Fibroblast of skin of left biceps (primary cell): Measurements from ENCODE around the gene NME7.
"Not testable (repeated sequence)": the region's sequence is repeated elsewhere in the genome, so short reads cannot be mapped to it uniquely, and the experiment has no call there.

Experiments used
- DNase-seq, 2 experiments: peaks; one replicate each; pipeline ENCODE4 v3.0.0-alpha.2; 2013; ENCODE audit warnings: low read depth in 2 of 2

Gene NME7

GRCh38 chr1:169367686-169368405 is at the start of gene NME7, which contains the start of gene BLZF1:
TSS of gene NME7 (minus strand) at chr1:169367797. CDS start at chr1:169367710, 87 bp downstream.
TSS of gene BLZF1 (plus strand) at chr1:169368195. CDS start at chr1:169369523, 1,328 bp downstream.
- peak; percentile 86 for DNase-seq

GRCh38 chr1:169414952-169415351 is 47.4 kb upstream of the NME7 start:
- no peak for DNase-seq

- not testable (repeated sequence) for DNase-seq
These were observed 40.7 kb upstream of the NME7 start for GRCh38 chr1:169408340-169408739.

- DNase-seq, result not testable (repeated sequence)
These were observed 35.0 kb upstream of the NME7 start for GRCh38 chr1:169402578-169402977.

- DNase-seq, result peak; percentile 20 to 34
These were observed 28.4 kb upstream of the NME7 start for GRCh38 chr1:169395955-169396354.

GRCh38 chr1:169392406-169392805 is 24.8 kb upstream of the NME7 start:
- DNase-seq, result no peak

- DNase-seq, result no peak
These were observed 22.7 kb upstream of the NME7 start for GRCh38 chr1:169390303-169390702.

- DNase-seq, result no peak
These were observed 19.8 kb upstream of the NME7 start for GRCh38 chr1:169387399-169387798.

GRCh38 chr1:169383449-169383848 is 15.9 kb upstream of the NME7 start:
- no peak for DNase-seq

GRCh38 chr1:169381162-169381561 is 13.6 kb upstream of the NME7 start:
- no peak for DNase-seq

- no peak for DNase-seq
These were observed 3.8 kb upstream of the NME7 start for GRCh38 chr1:169371404-169371803.

GRCh38 chr1:169368406-169368769 is 791 bp upstream of the NME7 start:
- no peak for DNase-seq

GRCh38 chr1:169367096-169367685 is 406 bp downstream of the NME7 start:
- DNase-seq, result no peak

GRCh38 chr1:169364948-169365347 is 2.6 kb downstream of the NME7 start:
- no peak for DNase-seq

GRCh38 chr1:169363046-169363730 is 4.4 kb downstream of the NME7 start:
- peak; percentile 78 to 82 for DNase-seq

GRCh38 chr1:169361281-169361680 is 6.3 kb downstream of the NME7 start:
- peak in 1 of 2 experiments; percentile 8 for DNase-seq

- no peak for DNase-seq
These were observed 7.2 kb downstream of the NME7 start for GRCh38 chr1:169360415-169360814.

GRCh38 chr1:169348383-169349036 is 19.1 kb downstream of the NME7 start:
- DNase-seq, result peak; percentile 17 to 27

GRCh38 chr1:169347688-169348382 is 19.8 kb downstream of the NME7 start:
- no peak for DNase-seq

- DNase-seq, result no peak
These were observed 21.5 kb downstream of the NME7 start for GRCh38 chr1:169346036-169346589.

- no peak for DNase-seq
These were observed 22.1 kb downstream of the NME7 start for GRCh38 chr1:169345511-169345910.
